Sigmoid colon (tissue), 7 donors: ENCODE results near the gene CYTH4. TPM values are rescaled to one million over a fixed set of nuclear protein-coding genes. Genes with fewer than 3 reads are reported as not detected.

Experiments
- DNase-seq: peaks from one replicate; pipeline ENCODE4 v3.0.0-alpha.2; 2019
- H3K27ac ChIP-seq, 4 donors: fragments of 200-600 bp; sonication (generic); one replicate each; pipeline ENCODE4 v1.5.1; 2016 to 2019; ENCODE audit warnings: mild to moderate bottlenecking in 1 of 4
- H3K27me3 ChIP-seq, 3 donors: fragments of 200-600 bp; sonication (generic); one replicate each; pipeline ENCODE4 v1.5.1; 2019; ENCODE audit warnings: mild to moderate bottlenecking in 1 of 3
- H3K36me3 ChIP-seq, 4 donors: fragments of 200-600 bp; sonication (generic); one replicate each; pipeline ENCODE4 v1.5.1; 2016 to 2019
- H3K4me1 ChIP-seq, 4 donors: fragments of 200-600 bp; sonication (generic); one replicate each; pipeline ENCODE4 v1.5.1; 2017 to 2019
- H3K4me3 ChIP-seq, 4 donors: fragments of 200-600 bp; sonication (generic); one replicate each; pipeline ENCODE4 v1.5.1; 2017 to 2019; ENCODE audit warnings: mild to moderate bottlenecking in 2 of 4, moderate library complexity in 1 of 4
- H3K9me3 ChIP-seq, 4 donors: fragments of 200-600 bp in 3 of 4; sonication (generic) in 3 of 4; one replicate each; pipeline versions ENCODE4 v1.5.1 to v1.6.1; 2013 to 2019
- CTCF ChIP-seq, 4 experiments: fragments of 450-650 bp in 3 of 4; fragments of 200-600 bp in 1 of 4; IDR thresholded peaks; one replicate each; pipeline ENCODE4 v1.5.1; 2016 to 2019; ENCODE audit warnings: antibody characterized with exemption in 4 of 4, mild to moderate bottlenecking in 3 of 4, moderate library complexity in 2 of 4
- EP300 ChIP-seq, 4 donors: sonication (generic); formaldehyde crosslinking; IDR thresholded peaks; one replicate each; pipeline ENCODE4 v1.6.1; 2017; ENCODE audit warnings: antibody characterized with exemption in 4 of 4
- POLR2A ChIP-seq, 2 donors: fragments of 450-650 bp; IDR thresholded peaks; one replicate each; pipeline ENCODE4 v1.6.1; 2016; ENCODE audit warnings: antibody characterized with exemption in 2 of 2, mild to moderate bottlenecking in 2 of 2, moderate library complexity in 2 of 2
- POLR2AphosphoS5 ChIP-seq, 4 donors: sonication (generic); formaldehyde crosslinking; IDR thresholded peaks; one replicate each; pipeline ENCODE4 v1.6.1; 2017; ENCODE audit warnings: antibody characterized with exemption in 4 of 4
- WGBS, 2 donors: extraction: QIAGEN DNeasy Blood & Tissue Kit; methylation state at CpG; one replicate each; pipeline ENCODE4 v1.1.7; 2013; 5-methylcytosine and 5-hydroxymethylcytosine counted together
- intact Hi-C: fragments of 100-400 bp; cut with DNase I; formaldehyde crosslinking; loops from one replicate; pipeline ENCODE4 v1.15.1; 2023
- polyA plus RNA-seq, 3 donors: library from polyadenylated mRNA; stranded (reverse); fragments of 200-250 nt; gene quantifications; one replicate each; pipeline ENCODE4 v1.2.3, GENCODE V29; 2013
- total RNA-seq, 4 donors: library from RNA; depleted of rRNA; stranded (reverse); fragments of >200 nt; gene quantifications; one replicate each; pipeline ENCODE4 v1.1.0, GENCODE V29; 2016
- donor health status: healthy with polysubstance abuse.
- donor health status: Bipolar disorder and iron deficiency.
- donor health status: healthy.

Gene CYTH4
- total and polyA plus RNA-seq, 7 donors: 4.2 to 22.0 (median 7.2) TPM

- no peak overlapping the region for H3K27ac ChIP-seq
- no peak overlapping the region for H3K4me3 ChIP-seq
- no peak for DNase-seq
- peaks cover 0 to 2% (median 0%) of the 10 kb centered on the region in 4 donors for H3K9me3 ChIP-seq
- no peak for TF ChIP-seq EP300 (IDR thresholded peaks at IDR 0.05)
- no peak for TF ChIP-seq POLR2A (IDR thresholded peaks at IDR 0.05)
- TF ChIP-seq CTCF (IDR thresholded peaks at IDR 0.05): no peak
- no peak for TF ChIP-seq POLR2AphosphoS5 (IDR thresholded peaks at IDR 0.05)
- H3K4me1 ChIP-seq: no peaks in the 10 kb centered on the region
- H3K36me3 ChIP-seq: no peaks in the 10 kb centered on the region
- intact Hi-C loops: no loop called here
- H3K27me3 ChIP-seq: peaks cover 0 to 14% (median 13%) of the 10 kb centered on the region in 3 donors
- WGBS, 2 donors: 80 to 92% methylated on average over 13 of the region's 13 CpGs
These were observed 10.3 kb downstream of the CYTH4 start for GRCh38 chr22:37292641-37293040.

GRCh38 chr22:37293172-37293571 is 10.9 kb downstream of the CYTH4 start:
- no peaks in the 10 kb centered on the region for H3K4me1 ChIP-seq
- no peaks in the 10 kb centered on the region for H3K36me3 ChIP-seq
- no peak for TF ChIP-seq CTCF (IDR thresholded peaks at IDR 0.05)
- no peak for TF ChIP-seq POLR2AphosphoS5 (IDR thresholded peaks at IDR 0.05)
- TF ChIP-seq POLR2A (IDR thresholded peaks at IDR 0.05): no peak
- TF ChIP-seq EP300 (IDR thresholded peaks at IDR 0.05): no peak
- peaks cover 0 to 14% (median 13%) of the 10 kb centered on the region in 3 donors for H3K27me3 ChIP-seq
- H3K27ac ChIP-seq: no peak overlapping the region
- WGBS, 2 donors: 69 to 87% methylated on average over 3 of the region's 3 CpGs
- H3K9me3 ChIP-seq: peaks cover 0 to 2% (median 0%) of the 10 kb centered on the region in 4 donors
- no peak overlapping the region for H3K4me3 ChIP-seq
- DNase-seq: no peak
- intact Hi-C loops: no loop called here

- no peaks in the 10 kb centered on the region for H3K4me1 ChIP-seq
- peaks cover 0 to 2% (median 0%) of the 10 kb centered on the region in 4 donors for H3K9me3 ChIP-seq
- DNase-seq: no peak
- H3K4me3 ChIP-seq: no peak overlapping the region
- TF ChIP-seq POLR2A (IDR thresholded peaks at IDR 0.05) (no peak), POLR2AphosphoS5 (IDR thresholded peaks at IDR 0.05) (no peak), CTCF (IDR thresholded peaks at IDR 0.05) (no peak), EP300 (IDR thresholded peaks at IDR 0.05) (no peak)
- WGBS, 2 donors: 37 to 75% methylated on average over 9 of the region's 9 CpGs
- H3K36me3 ChIP-seq: no peaks in the 10 kb centered on the region
- no peak overlapping the region for H3K27ac ChIP-seq
- peaks cover 0 to 14% (median 13%) of the 10 kb centered on the region in 3 donors for H3K27me3 ChIP-seq
- intact Hi-C loops: no loop called here
These were observed 12.4 kb downstream of the CYTH4 start for GRCh38 chr22:37294747-37295146.

- TF ChIP-seq EP300 (IDR thresholded peaks at IDR 0.05) (no peak), CTCF (IDR thresholded peaks at IDR 0.05) (no peak), POLR2AphosphoS5 (IDR thresholded peaks at IDR 0.05) (no peak), POLR2A (IDR thresholded peaks at IDR 0.05) (no peak)
- no peak overlapping the region for H3K27ac ChIP-seq
- peaks cover 0 to 2% (median 0%) of the 10 kb centered on the region in 4 donors for H3K9me3 ChIP-seq
- intact Hi-C loops: no loop called here
- DNase-seq: no peak
- H3K4me3 ChIP-seq: no peak overlapping the region
- 55 to 57% methylated on average over 18 of the region's 18 CpGs for WGBS, 2 donors
- no peaks in the 10 kb centered on the region for H3K4me1 ChIP-seq
- peaks cover 0 to 15% (median 13%) of the 10 kb centered on the region in 3 donors for H3K27me3 ChIP-seq
- no peaks in the 10 kb centered on the region for H3K36me3 ChIP-seq
These were observed 13.0 kb downstream of the CYTH4 start for GRCh38 chr22:37295213-37295886.
